Measurements from ENCODE around the gene SF3B3. TPM values are rescaled to one million over a fixed set of nuclear protein-coding genes. Genes with fewer than 3 reads are reported as not detected.
A peak's percentile ranks its signal among the peaks of the same experiment; 100 is the strongest.

The SF3B3 gene
- total and polyA plus RNA-seq, 2 of the 13 experiments (the other 11 are each of a cell fraction or from before 2014, with no cell fraction given) = 157 to 500 TPM

GRCh38 chr16:70523743-70524398, at the start of gene SF3B3 (continued):
- TF ChIP-seq ZNF3 (CRISPR knock-in tag; IDR thresholded peaks at IDR 0.05) = peak; percentile 76; the same call in 1 of the 2 replicates
- TF ChIP-seq FUBP1 (CRISPR knock-in tag; IDR thresholded peaks at IDR 0.05; ENCODE audit: borderline replicate concordance) = no peak
- no peak for TF ChIP-seq HOXA9 (CRISPR knock-in tag; IDR thresholded peaks at IDR 0.05; ENCODE audit: borderline replicate concordance)
- no peak for TF ChIP-seq TCF12 (IDR thresholded peaks at IDR 0.05)
- TF ChIP-seq TCF12 (CRISPR knock-in tag; IDR thresholded peaks at IDR 0.05) = no peak
- no peak for TF ChIP-seq FOXO4 (CRISPR knock-in tag; conservative IDR thresholded peaks at IDR 0.05)
- peak; percentile 87; the same call in 1 of the 2 replicates for TF ChIP-seq SRY (CRISPR knock-in tag; IDR thresholded peaks at IDR 0.05)
- peak; percentile 51; the same call in 1 of the 2 replicates for TF ChIP-seq ZNF256 (CRISPR knock-in tag; conservative IDR thresholded peaks at IDR 0.05)
- no peak for TF ChIP-seq ZFP62 (CRISPR knock-in tag; IDR thresholded peaks at IDR 0.05)
- no peak; the same call in 1 of the 2 replicates for TF ChIP-seq ZNF350 (CRISPR knock-in tag; IDR thresholded peaks at IDR 0.05; ENCODE audit: borderline replicate concordance, low read depth)
- TF ChIP-seq CREM (IDR thresholded peaks at IDR 0.05) = no peak
- no peak for TF ChIP-seq CREM (CRISPR knock-in tag; IDR thresholded peaks at IDR 0.05)
- no peak for TF ChIP-seq U2AF2 (IDR thresholded peaks at IDR 0.05; ENCODE audit: low read depth, low read length)
- no peak for TF ChIP-seq MTA3 (CRISPR knock-in tag; IDR thresholded peaks at IDR 0.05)
- TF ChIP-seq KAT8 (CRISPR knock-in tag; IDR thresholded peaks at IDR 0.05) = peak; percentile 92
- peak; percentile 21; the same call in 1 of the 2 replicates for TF ChIP-seq ZFP82 (CRISPR knock-in tag; IDR thresholded peaks at IDR 0.05; ENCODE audit: borderline replicate concordance)
- no peak for TF ChIP-seq EZH2 (conservative IDR thresholded peaks at IDR 0.05; ENCODE audit: low read depth, low read length)
- no peak for TF ChIP-seq MIER3 (CRISPR knock-in tag; IDR thresholded peaks at IDR 0.05; ENCODE audit: borderline replicate concordance)
- no peak for TF ChIP-seq ZSCAN30 (CRISPR knock-in tag; IDR thresholded peaks at IDR 0.05)
- no peak for TF ChIP-seq TCF7 (IDR thresholded peaks at IDR 0.05; ENCODE audit: low read depth)
- TF ChIP-seq RXRA (CRISPR knock-in tag; IDR thresholded peaks at IDR 0.05) = peak; percentile 59; the same call in 1 of the 2 replicates
- TF ChIP-seq ZNF660 (CRISPR knock-in tag; IDR thresholded peaks at IDR 0.05; ENCODE audit: borderline replicate concordance, low read depth) = no peak
- no peak for TF ChIP-seq PREB (CRISPR knock-in tag; IDR thresholded peaks at IDR 0.05)
- peak; percentile 78; the same call in 1 of the 2 replicates for TF ChIP-seq RELA (CRISPR knock-in tag; IDR thresholded peaks at IDR 0.05)
- TF ChIP-seq ZMYM4 (CRISPR knock-in tag; IDR thresholded peaks at IDR 0.05) = peak; percentile 7
- no peak for TF ChIP-seq SOX6 (IDR thresholded peaks at IDR 0.05)
- TF ChIP-seq SOX6 (CRISPR knock-in tag; IDR thresholded peaks at IDR 0.05) = peak; percentile 56
- TF ChIP-seq ZNF766 (CRISPR knock-in tag; IDR thresholded peaks at IDR 0.05; ENCODE audit: borderline replicate concordance) = no peak
- no peak for TF ChIP-seq ZNF709 (CRISPR knock-in tag; IDR thresholded peaks at IDR 0.05)
